PC-9 (cell line): ENCODE measurements around the gene SCD5. TPM values are rescaled to one million over a fixed set of nuclear protein-coding genes. Genes with fewer than 3 reads are reported as not detected.

Source experiments
- BruUV-seq: library from RNA; stranded (reverse); fragments of 400-500 nt; replicated peaks from 2 replicates; lab custom pipeline; 2021; lab: Mats Ljungman, UMichigan
- CTCF ChIA-PET: fragments of 300-600 bp; sonication (Branson Sonifier 250); formaldehyde crosslinking; loops from one replicate; lab custom pipeline; 2022; ENCODE audit warnings: antibody characterized with exemption; lab: Charles Lee
- POLR2A ChIA-PET: fragments of 300-600 bp; sonication (Branson Sonifier 250); formaldehyde crosslinking; loops from one replicate; lab custom pipeline; 2022; ENCODE audit warnings: antibody characterized with exemption; ENCODE audit not compliant: unreplicated experiment; lab: Charles Lee
- DNase-seq, 2 experiments: peaks; one replicate each; pipeline versions ENCODE4 v3.0.0 to v3.0.0-alpha.2; 2015 to 2022; ENCODE audit warnings: mixed read lengths in 1 of 2
- H2AFZ ChIP-seq: fragments of 200-600 bp; sonication (generic); 2 replicates; pipeline ENCODE4 v1.8.1; 2017; ENCODE audit warnings: antibody characterized with exemption
- H3F3A ChIP-seq: fragments of 200-600 bp; sonication (generic); 2 replicates; pipeline ENCODE4 v1.8.1; 2017; ENCODE audit warnings: antibody characterized with exemption, mild to moderate bottlenecking, low read depth; ENCODE audit not compliant: insufficient read depth
- H3K27ac ChIP-seq: fragments of 200-600 bp; sonication (generic); 2 replicates; pipeline ENCODE4 v1.6.1; 2016; ENCODE audit warnings: mixed run types
- H3K27me3 ChIP-seq: fragments of 200-600 bp; sonication (generic); 2 replicates; pipeline ENCODE4 v1.6.1; 2016; ENCODE audit warnings: low read depth, mixed run types; ENCODE audit not compliant: insufficient read depth
- H3K36me3 ChIP-seq: fragments of 200-600 bp; sonication (generic); 2 replicates; pipeline ENCODE4 v1.6.1; 2016; ENCODE audit warnings: low read depth, mixed run types
- H3K4me1 ChIP-seq: fragments of 200-600 bp; sonication (generic); replicated peaks from 2 replicates; pipeline ENCODE4 v1.6.1; 2016; ENCODE audit warnings: mixed run types; ENCODE audit not compliant: insufficient read depth
- H3K4me2 ChIP-seq: fragments of 200-600 bp; sonication (generic); 2 replicates; pipeline ENCODE4 v1.6.1; 2017; ENCODE audit warnings: mixed run types
- H3K4me3 ChIP-seq: fragments of 200-600 bp; sonication (generic); 2 replicates; pipeline ENCODE4 v1.6.1; 2016; ENCODE audit warnings: mixed run types
- H3K79me2 ChIP-seq: fragments of 200-600 bp; sonication (generic); 2 replicates; pipeline ENCODE4 v1.6.1; 2017; ENCODE audit warnings: low read depth, mixed run types
- H3K9me2 ChIP-seq: fragments of 200-600 bp; sonication (generic); 2 replicates; pipeline ENCODE4 v1.8.1; 2017; ENCODE audit warnings: mild to moderate bottlenecking; ENCODE audit not compliant: insufficient read depth
- H3K9me3 ChIP-seq: fragments of 200-600 bp; sonication (generic); 2 replicates; pipeline ENCODE4 v1.8.1; 2016; ENCODE audit warnings: low read depth; ENCODE audit not compliant: insufficient read depth
- H4K20me1 ChIP-seq: fragments of 200-600 bp; sonication (generic); 2 replicates; pipeline ENCODE4 v1.8.1; 2017; ENCODE audit not compliant: insufficient read depth
- CTCF ChIP-seq: fragments of 200-600 bp; sonication (generic); conservative IDR thresholded peaks from 2 replicates; pipeline ENCODE4 v1.6.1; 2017; ENCODE audit warnings: mixed run types, antibody characterized with exemption, mild to moderate bottlenecking, moderate library complexity
- EZH2 ChIP-seq: fragments of 200-600 bp; sonication (generic); IDR thresholded peaks from 2 replicates; pipeline ENCODE4 v1.8.0; 2017; ENCODE audit warnings: antibody characterized with exemption, low read depth
- intact Hi-C: fragments of 100-400 bp; cut with micrococcal nuclease; formaldehyde crosslinking; loops from one replicate; pipeline ENCODE4 v1.10.0; 2022; ENCODE audit not compliant: unreplicated experiment
- total RNA-seq: library from RNA; stranded (reverse); gene quantifications from 2 replicates; pipeline ENCODE4 v1.2.3, GENCODE V29; 2021

Gene SCD5
- total RNA-seq, 1 experiment from 2014 or later, result 34.3 TPM

DNA sequence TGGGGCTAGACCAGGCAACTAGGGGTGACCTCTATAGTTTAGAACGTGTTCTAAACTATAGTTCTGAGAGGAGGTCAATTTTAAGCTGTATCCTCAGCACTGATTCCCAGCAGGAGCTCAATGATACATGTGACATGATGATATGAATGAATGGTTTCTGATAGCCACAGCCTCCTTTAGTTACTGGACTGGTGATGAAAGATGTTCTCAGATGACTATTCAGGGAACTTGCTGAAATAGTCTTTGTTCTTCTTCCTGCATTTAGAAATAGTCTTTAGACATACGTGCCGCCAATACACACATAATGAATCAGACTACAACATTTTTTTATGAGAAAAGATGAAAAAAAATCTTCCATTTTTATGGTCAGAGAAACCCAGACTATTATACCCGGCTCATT is 120.5 kb downstream of the SCD5 start:
- Histone ChIP-seq H4K20me1 (no peaks in the 10 kb centered on the region), H3K4me2 (no peak overlapping the region), H3K27ac (no peak overlapping the region), H3K27me3 (no peaks in the 10 kb centered on the region), H3K79me2 (no peaks in the 10 kb centered on the region), H3K9me3 (no peaks in the 10 kb centered on the region), H3F3A (no peaks in the 10 kb centered on the region), H3K4me3 (no peak overlapping the region), H2AFZ (no peak overlapping the region), H3K4me1 (peaks cover 9% of the 10 kb centered on the region), H3K9me2 (no peaks in the 10 kb centered on the region), H3K36me3 (no peaks in the 10 kb centered on the region)
- CTCF ChIA-PET, result no interaction called here
- intact Hi-C loops, result no loop called here
- TF ChIP-seq CTCF (no peak), EZH2 (no peak)
- POLR2A ChIA-PET, result no interaction called here
- no TSS peak for BruUV-seq
- no peak for DNase-seq

DNA sequence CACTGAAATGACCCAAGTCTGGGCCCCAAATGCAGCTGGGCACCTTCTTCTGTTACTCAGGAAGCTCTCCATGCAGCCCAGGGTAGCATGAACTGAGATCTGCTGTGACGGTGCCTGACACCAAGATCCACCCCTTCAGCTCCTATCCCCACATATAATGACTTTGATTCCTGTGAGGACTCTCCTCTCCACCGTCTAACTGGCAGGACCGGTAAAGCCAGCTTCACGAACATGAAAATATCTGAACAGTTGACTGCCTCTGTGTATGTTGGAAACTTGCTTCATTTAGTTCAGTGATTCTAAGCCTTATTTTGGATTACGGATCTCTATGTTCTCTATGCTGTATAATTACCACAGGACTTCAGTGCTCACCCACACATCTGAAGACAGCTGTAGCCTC is 121.3 kb downstream of the SCD5 start:
- intact Hi-C loops, result no loop called here
- TF ChIP-seq EZH2 (no peak), CTCF (no peak)
- Histone ChIP-seq H3K27me3 (no peaks in the 10 kb centered on the region), H3K9me2 (no peaks in the 10 kb centered on the region), H3K4me3 (no peak overlapping the region), H3K27ac (no peak overlapping the region), H3K36me3 (no peaks in the 10 kb centered on the region), H3K4me1 (peaks cover 9% of the 10 kb centered on the region), H3K4me2 (peak overlapping the region; percentile 36), H3F3A (no peaks in the 10 kb centered on the region), H3K79me2 (no peaks in the 10 kb centered on the region), H2AFZ (no peak overlapping the region), H3K9me3 (no peaks in the 10 kb centered on the region), H4K20me1 (no peaks in the 10 kb centered on the region)
- CTCF ChIA-PET, result no interaction called here
- POLR2A ChIA-PET, result no interaction called here
- BruUV-seq, result no TSS peak
- DNase-seq, result peak; percentile 41 to 52

- intact Hi-C loops, result no loop called here
- no peaks in the 10 kb centered on the region for H3K9me3 ChIP-seq
- no peak for TF ChIP-seq CTCF
- no peak for TF ChIP-seq EZH2
- no peaks in the 10 kb centered on the region for H3F3A ChIP-seq
- POLR2A ChIA-PET, result no interaction called here
- no peak overlapping the region for H3K4me2 ChIP-seq
- no peaks in the 10 kb centered on the region for H3K36me3 ChIP-seq
- H3K4me3 ChIP-seq, result no peak overlapping the region
- no peak overlapping the region for H2AFZ ChIP-seq
- BruUV-seq, result no TSS peak
- H4K20me1 ChIP-seq, result no peaks in the 10 kb centered on the region
- DNase-seq, result no peak
- no peaks in the 10 kb centered on the region for H3K27me3 ChIP-seq
- H3K79me2 ChIP-seq, result no peaks in the 10 kb centered on the region
- no peak overlapping the region for H3K27ac ChIP-seq
- H3K9me2 ChIP-seq, result no peaks in the 10 kb centered on the region
- CTCF ChIA-PET, result no interaction called here
- no peaks in the 10 kb centered on the region for H3K4me1 ChIP-seq
Measured at GRCh38 chr4:82667761-82668480, 130.7 kb downstream of the SCD5 start.
